KOPT-K1 (cell line): Measurements from ENCODE around the gene AGPAT3.

Experiments
- H3K27ac ChIP-seq: fragments of 200-600 bp; sonication (generic); 2 replicates; pipeline ENCODE4 v1.5.1; 2016; ENCODE audit warnings: antibody characterized with exemption, mild to moderate bottlenecking, low read depth, low read length; ENCODE audit not compliant: poor library complexity, severe bottlenecking
- H3K36me3 ChIP-seq: fragments of 200-600 bp; sonication (generic); 2 replicates; pipeline ENCODE4 v1.5.1; 2017; ENCODE audit warnings: antibody characterized with exemption, mild to moderate bottlenecking, low read length, moderate library complexity; ENCODE audit not compliant: insufficient read depth
- H3K9me3 ChIP-seq: fragments of 200-600 bp; sonication (generic); 2 replicates; pipeline ENCODE4 v1.5.1; 2017; ENCODE audit warnings: antibody characterized with exemption, low read length, mild to moderate bottlenecking; ENCODE audit not compliant: insufficient read depth, poor library complexity, severe bottlenecking

The AGPAT3 gene

DNA sequence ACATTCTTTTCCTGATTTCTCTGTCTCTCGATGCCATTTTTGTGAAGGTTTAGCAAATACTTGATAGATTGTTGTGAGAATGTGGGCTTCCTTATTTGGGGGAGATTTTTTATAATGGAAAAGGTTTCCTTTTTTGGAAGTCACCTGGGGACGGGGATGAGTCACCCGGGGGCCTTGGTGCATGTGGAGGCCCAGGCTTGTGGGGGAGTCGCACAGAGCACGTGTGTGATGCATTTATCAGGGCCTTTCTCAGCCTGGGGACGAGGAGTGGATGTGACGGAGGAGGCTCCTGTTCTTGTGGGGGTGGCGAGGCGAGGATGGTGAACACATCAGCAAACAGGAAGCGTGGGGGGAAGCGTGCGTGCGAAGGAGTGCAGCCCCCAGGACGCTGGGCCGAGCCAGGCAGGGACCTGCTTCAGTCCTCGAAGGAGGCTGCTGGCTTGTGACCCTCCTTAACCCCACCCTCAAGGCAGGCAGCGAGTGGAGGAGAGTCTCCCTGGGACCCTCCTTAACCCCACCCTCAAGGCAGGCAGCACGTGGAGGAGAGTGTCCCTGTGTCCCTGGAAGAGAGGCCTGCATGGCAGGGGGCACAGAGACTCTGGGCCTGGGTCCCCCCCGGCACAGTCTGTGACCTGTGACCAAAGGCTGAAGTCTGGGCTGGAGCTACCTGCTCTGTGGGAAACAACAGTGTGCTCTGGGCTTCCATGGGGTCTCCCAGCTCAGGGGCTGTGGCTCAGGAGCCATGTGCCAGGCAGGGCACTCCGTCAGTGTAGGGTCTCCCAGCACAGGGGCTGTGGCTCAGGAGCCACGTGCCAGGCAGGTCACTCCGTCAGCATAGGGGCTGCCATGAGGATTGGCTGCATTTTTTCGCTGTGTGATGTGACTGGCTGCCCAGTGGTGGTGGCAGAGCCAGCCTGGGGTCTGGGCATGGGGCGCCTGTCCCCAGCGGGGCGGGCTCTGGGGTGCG is 57.2 kb downstream of the AGPAT3 start:
- no peaks in the 10 kb centered on the region for H3K9me3 ChIP-seq
- peak overlapping the region; percentile 41 for H3K27ac ChIP-seq
- no peaks in the 10 kb centered on the region; the same call in 1 of the 2 replicates for H3K36me3 ChIP-seq

DNA sequence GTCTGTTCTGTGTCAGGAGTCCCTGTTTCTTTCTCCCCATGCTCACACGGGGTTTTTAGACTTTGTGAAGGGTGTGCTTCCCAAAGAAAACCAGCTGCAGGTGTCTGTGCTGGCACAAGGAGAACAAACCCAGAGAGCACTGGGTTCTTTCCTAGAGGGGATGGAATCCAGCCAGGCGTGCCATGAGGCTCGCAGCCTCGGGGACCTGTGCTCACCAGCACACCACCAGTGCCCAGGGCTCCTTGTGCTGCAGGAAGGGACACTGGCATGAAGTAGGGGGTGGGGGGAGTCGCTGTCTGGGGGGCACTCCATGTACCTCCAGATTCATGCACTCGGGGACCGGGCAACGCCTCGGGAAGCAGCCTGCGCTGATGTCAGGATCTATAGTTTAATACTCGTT is 57.9 kb downstream of the AGPAT3 start:
- no peaks in the 10 kb centered on the region for H3K9me3 ChIP-seq
- H3K27ac ChIP-seq = no peak overlapping the region
- peaks cover 2% of the 10 kb centered on the region; the same call in 1 of the 2 replicates for H3K36me3 ChIP-seq

DNA sequence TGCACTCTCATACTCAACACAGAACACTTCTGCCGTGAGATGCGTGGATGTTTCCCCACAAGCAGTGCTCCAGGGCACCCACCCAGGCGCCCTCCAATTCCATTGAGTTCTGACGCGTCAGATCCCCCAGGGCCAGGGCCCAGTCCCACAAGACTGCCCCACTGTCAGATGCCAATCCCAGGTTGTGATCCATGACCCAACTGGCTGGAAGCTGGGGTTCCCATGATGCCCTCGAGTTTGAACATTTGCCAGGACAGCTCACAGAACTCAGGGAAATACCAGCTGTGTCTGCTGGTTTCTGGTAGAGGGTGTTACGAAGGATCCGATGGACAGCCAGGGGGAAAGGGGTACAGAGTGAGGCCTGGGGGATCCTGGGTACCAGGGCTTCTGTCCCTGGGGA is 58.4 kb downstream of the AGPAT3 start:
- Histone ChIP-seq H3K36me3 (peaks cover 6% of the 10 kb centered on the region; the same call in 1 of the 2 replicates), H3K9me3 (no peaks in the 10 kb centered on the region), H3K27ac (no peak overlapping the region)

DNA sequence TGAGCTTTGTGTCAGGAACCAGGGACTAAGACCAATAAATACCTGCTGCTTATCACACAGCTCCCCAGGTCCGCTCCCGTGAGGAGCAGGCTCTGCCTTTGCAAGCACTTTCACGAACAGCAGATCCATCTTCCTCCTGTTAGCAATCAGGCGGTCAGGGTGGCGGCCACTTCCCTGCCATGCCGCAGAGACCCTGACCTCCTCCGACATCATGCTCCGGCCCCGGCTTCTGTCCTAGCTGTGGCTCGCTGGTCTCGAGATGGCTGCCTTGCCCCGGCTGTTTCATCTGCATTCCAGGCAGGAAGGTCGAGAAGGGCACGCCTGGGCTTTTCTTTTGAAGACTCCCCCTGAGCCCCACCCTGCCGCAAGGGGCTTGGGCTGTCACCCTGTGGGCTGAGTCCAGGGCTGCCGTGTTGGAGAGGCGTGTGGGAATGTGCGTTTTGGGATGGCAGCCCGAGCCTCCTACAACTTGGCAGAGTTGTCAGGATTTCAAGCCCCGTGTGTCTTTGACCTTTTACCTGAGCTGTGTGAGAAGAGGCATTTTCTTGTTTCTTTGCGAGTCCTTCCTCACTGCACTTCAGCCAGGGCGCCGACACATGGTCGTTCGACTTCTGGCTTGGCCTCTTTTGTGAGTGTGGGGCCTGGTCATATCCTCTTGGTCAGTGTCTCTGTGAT is 59.5 kb downstream of the AGPAT3 start:
- Histone ChIP-seq H3K36me3 (peaks cover 6% of the 10 kb centered on the region; the same call in 1 of the 2 replicates), H3K9me3 (no peaks in the 10 kb centered on the region), H3K27ac (no peak overlapping the region)

DNA sequence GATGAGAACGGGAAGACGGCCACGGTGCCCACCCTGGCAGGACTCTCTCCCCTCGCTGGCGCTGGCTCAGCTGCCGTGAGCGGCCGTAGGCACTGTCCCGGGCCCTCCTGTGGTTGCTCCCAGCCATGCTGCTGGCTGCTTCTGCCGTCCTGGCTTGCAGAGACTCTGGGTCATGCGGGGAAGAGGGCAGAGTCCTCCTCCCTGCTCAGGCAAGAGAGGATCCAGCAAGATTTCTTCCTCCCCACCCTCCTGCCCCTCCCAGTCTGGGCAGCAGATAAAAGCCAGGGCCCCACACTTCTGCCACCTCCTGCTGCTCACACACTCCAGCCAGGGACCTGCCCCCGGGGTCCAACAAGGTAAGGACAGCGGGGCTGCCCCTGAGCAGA is 60.1 kb downstream of the AGPAT3 start:
- Histone ChIP-seq H3K9me3 (no peaks in the 10 kb centered on the region), H3K36me3 (peaks cover 6% of the 10 kb centered on the region; the same call in 1 of the 2 replicates), H3K27ac (no peak overlapping the region)

DNA sequence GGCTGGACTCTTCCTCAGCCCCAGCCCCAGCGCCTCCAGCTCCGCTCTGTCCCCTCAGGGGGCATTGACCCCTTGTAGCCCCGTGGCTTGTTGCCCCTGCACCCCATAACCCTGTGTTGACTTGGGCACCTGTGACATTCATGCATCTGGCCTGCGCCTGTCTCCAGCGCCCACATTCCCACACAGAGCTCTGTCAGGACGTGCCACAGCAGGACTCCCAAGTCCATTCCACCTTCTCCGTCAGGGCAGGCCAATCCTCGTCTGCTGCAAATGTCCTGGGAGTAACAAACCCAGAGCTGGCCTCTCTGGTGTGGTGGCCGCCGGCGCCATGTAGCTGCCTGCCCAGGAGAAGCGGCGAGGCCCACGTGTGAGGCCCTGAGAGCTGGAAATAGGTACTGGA is 60.6 kb downstream of the AGPAT3 start:
- H3K27ac ChIP-seq = no peak overlapping the region
- no peaks in the 10 kb centered on the region for H3K9me3 ChIP-seq
- H3K36me3 ChIP-seq = peaks cover 6% of the 10 kb centered on the region; the same call in 1 of the 2 replicates

DNA sequence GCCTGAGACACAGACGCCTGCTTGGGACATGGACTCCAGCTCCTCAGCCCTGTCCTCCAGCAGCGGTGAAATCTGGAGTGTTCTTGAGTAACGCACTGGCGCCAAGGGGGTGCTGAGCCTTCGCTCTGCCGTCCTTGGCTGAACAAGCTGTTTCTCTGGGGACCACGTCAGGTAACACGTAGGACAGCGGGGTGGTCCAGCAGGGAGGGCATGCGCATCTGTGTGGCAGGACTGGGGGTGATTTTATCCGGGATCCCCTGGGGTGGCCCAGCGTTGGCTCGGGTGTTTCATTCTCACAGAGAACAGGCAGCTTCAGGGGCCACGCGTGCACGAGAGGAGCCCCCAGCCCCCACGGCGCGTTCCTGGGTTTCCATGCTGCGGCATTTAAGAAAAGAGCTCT is 61.2 kb downstream of the AGPAT3 start:
- peaks cover 6% of the 10 kb centered on the region; the same call in 1 of the 2 replicates for H3K36me3 ChIP-seq
- no peaks in the 10 kb centered on the region for H3K9me3 ChIP-seq
- no peak overlapping the region for H3K27ac ChIP-seq

DNA sequence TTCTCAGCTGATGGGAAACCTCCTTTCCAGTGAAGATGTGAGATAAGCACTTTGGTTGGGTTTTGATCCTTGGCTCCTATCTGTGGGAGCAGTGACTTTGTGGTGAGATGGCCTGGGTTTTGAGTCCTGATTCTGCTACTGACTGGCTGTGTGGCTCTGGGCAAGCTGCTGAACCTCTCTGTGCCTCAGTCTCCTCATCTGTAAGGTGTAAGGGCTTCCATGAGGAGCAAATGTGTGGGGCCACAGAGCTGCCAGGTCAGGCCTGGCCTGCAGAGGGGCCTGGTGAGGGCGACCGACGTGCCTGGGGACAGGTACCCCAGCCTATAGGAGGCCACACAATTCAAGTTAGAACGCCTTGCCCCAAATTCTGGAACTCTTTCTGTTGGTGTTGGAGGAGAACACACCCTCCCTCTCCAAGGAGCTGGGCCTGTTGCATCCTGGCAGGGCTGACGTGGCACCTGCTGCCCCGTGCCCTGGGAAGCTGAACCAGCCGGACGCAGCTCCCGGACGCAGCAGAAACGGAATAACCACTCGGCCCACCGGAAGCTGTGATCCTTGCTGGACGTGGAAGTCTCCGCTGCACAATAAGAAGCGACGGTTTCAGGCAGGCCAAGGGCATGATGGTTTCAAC is 62.7 kb downstream of the AGPAT3 start:
- Histone ChIP-seq H3K36me3 (peaks cover 6% of the 10 kb centered on the region; the same call in 1 of the 2 replicates), H3K9me3 (no peaks in the 10 kb centered on the region), H3K27ac (no peak overlapping the region)

DNA sequence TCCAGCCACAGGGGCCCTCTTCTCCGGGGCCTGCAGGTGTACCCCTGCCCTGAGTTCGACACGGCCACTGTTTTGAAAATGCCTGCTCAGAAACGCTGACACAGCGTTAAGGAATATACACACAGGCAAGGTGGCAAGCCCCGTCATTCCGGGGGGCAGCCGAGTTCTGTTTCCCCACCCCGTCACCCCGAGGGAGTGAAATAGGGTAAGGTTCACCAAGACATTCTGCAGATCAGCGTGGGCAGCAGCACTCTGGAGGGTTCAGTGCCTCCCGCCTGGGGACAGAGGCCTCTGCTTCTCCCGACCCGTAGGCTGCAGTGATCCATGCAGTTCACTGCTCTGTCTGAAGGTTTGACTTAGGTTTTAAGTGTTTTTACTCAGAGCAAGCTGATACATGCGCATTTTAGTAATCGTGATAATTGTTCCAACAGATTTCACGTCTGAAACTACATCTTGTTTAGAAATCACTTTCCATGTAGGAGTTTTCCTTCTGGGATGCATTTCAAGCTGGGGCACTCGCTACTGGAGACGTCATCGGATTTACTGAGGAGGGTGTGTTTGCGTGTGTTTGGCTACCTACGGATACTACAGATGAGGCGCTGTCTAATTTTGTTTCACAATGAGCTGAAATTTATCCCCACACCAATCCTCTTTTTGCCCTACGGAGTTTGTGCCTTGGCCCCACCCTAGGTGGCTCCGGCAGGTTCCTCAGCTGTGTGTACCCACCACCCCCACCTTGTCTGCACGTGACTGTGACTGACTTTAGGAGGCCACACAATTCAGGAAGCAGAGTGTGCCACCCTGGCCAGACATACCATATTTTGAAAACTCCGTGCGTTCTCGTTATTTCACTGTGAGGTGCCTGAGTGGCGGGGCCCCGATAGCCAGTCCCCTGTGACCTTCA is 63.5 kb downstream of the AGPAT3 start:
- no peak overlapping the region for H3K27ac ChIP-seq
- H3K36me3 ChIP-seq = peaks cover 6% of the 10 kb centered on the region; the same call in 1 of the 2 replicates

DNA sequence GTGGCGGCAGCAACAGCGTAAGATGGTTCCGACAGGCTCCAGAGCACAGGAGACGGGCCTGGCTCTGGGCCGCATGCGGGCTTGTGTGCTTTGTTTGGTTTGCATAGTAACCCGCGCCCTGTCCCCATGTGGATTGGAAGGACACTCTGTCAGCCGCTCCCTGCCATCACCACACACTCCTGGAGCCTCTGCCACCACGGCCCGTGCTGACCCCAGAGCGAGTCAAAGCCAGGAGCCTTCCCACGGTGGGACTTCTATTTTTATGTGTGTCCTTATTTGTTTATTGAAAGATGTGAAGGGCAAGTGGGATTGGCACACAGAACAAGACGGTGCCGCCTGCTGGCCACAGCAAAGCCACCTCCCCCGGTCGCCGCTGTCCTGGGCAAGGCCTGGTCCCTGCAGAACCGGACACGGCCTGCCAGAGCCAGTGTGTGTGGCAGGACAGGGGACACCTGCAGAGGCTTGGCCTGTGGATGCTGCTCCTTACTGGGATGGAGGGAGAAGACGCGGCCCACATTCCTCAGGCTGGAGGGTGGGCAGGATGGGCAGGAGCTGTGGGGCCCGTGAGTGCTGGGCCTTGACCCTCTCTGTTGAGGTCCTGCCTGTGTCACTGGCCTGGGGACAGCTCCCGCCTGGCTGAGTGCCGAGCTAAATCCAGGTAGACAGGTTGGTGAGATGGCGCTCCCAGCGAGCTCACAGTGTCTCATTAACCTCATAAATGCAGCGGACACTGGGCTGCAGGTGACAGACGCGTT is 64.4 kb downstream of the AGPAT3 start:
- no peak overlapping the region for H3K27ac ChIP-seq
- no peaks in the 10 kb centered on the region for H3K9me3 ChIP-seq
- H3K36me3 ChIP-seq = peaks cover 6% of the 10 kb centered on the region; the same call in 1 of the 2 replicates

More for the DNA sequence above, 63.5 kb downstream of the AGPAT3 start:
- H3K9me3 ChIP-seq = no peaks in the 10 kb centered on the region

DNA sequence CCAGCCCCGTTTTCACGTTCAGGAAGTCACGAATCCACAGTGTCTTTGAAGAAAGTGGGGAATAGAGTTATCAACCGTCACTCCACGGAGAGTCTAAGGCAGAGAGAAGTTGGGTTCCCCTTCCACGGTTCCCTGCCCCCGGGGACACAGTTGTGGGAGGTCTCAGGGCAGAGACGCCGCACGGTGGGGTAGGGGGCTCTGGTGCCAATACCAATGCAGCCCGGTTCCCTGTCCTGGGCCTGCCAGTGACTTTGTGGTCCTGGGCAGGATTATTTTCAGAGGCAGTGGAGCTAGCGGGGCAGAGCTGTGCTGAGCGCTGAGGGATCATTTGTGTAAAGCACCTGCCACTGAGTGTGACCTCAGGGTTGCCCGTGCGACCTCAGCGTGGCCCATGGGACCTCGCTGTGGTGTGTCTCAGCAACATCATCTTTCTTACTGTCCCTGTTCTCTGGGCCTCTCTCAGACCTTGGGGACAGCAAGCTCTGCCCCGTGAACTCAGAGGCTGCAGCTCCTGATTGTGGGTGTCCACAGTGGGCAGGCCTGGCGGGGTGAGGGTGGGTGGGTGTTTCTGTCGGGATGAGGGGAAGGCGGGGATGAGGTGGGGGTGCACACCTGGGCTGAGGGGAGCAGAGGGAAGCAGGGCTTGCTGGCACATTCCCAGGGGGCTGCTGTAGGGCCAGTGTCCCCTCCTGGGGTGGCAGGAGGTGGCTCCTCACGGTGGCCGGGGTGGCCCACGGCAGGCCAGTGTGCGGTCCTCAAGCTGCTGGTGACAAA is 65.2 kb downstream of the AGPAT3 start:
- Histone ChIP-seq H3K9me3 (no peaks in the 10 kb centered on the region), H3K27ac (no peak overlapping the region), H3K36me3 (peaks cover 6% of the 10 kb centered on the region; the same call in 1 of the 2 replicates)

DNA sequence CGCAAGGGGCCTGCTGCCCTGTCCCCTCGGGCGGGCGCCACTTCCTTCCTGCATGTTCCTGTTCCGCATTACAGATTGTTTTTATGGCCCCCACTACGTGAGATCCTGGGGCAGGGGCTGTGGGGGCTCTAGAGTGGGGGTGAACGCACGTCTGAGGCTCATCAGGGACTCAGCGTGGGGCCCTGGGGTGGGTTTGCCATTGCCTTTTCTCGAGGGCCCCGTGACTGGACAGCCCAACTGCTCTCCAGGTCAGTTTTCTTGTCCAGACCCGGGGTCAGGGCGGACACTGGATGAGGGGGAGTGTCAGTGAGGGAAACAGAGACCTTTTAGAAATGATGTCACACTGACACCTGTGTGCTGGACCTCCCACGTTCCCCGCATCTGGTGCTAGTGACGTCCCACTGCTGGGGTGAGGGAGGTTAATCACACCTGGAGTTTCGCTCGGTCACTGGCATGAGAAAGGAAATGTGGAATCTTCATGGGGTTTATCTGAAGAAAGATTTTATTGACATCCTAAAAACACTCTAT is 65.9 kb downstream of the AGPAT3 start:
- Histone ChIP-seq H3K27ac (no peak overlapping the region), H3K9me3 (no peaks in the 10 kb centered on the region), H3K36me3 (peaks cover 6% of the 10 kb centered on the region; the same call in 1 of the 2 replicates)

DNA sequence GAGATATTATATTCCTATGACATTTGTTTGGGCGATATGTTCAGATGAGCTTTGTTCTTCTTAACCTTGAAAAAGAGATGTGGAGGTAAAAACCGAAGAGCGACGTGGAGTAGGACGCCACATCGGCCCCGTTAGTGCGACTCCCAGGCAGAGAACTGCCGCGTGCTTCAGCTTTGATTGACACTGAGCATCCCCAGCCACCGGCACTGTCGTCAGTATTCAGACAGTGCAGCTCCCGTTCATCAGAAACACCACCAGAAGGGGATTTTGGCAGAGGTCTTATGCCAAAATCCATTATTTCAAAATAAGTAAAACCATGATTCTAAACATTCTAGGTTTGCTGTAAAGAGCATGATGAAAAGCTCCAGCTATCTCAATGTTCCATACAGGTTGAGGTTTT is 66.5 kb downstream of the AGPAT3 start:
- Histone ChIP-seq H3K36me3 (peaks cover 6% of the 10 kb centered on the region; the same call in 1 of the 2 replicates), H3K27ac (no peak overlapping the region), H3K9me3 (no peaks in the 10 kb centered on the region)
